WTC11 (cell line): ENCODE results near the gene CLTB. TPM values are rescaled to one million over a fixed set of nuclear protein-coding genes. Genes with fewer than 3 reads are reported as not detected.

Experiments used
- ATAC-seq: fragments of 200-7000 bp; cut with Tn5 transposase; 2 replicates; pipeline ENCODE4 v1.10.0; 2021; ENCODE audit warnings: mild to moderate bottlenecking, moderate library complexity
- CTCF ChIA-PET: fragments of 300-600 bp; sonication (Branson Sonifier 250); formaldehyde crosslinking; loops from one replicate; lab custom pipeline; 2021; ENCODE audit warnings: antibody characterized with exemption; lab: Charles Lee
- POLR2A ChIA-PET: fragments of 350-600 bp; sonication (Branson Sonifier 250); formaldehyde crosslinking; loops from one replicate; lab custom pipeline; 2021; ENCODE audit warnings: antibody characterized with exemption; lab: Charles Lee
- DNase-seq: peaks from one replicate; pipeline ENCODE4 v3.0.0; 2021; ENCODE audit warnings: low spot score
- H3K27ac Mint-ChIP-seq: 2 replicates; pipeline ENCODE4 v1.8.0; 2021; ENCODE audit warnings: mixed read lengths
- H3K27me3 Mint-ChIP-seq: 2 replicates; pipeline ENCODE4 v1.8.0; 2021; ENCODE audit warnings: low read depth, mild to moderate bottlenecking, moderate library complexity, mixed read lengths
- H3K36me3 Mint-ChIP-seq: 2 replicates; pipeline ENCODE4 v1.8.0; 2021; ENCODE audit warnings: mixed read lengths
- H3K4me1 Mint-ChIP-seq: 2 replicates; pipeline ENCODE4 v1.8.0; 2022; ENCODE audit warnings: mixed read lengths
- H3K4me3 Mint-ChIP-seq: 2 replicates; pipeline ENCODE4 v1.8.0; 2021; ENCODE audit warnings: mild to moderate bottlenecking, moderate library complexity, mixed read lengths
- H3K9me3 Mint-ChIP-seq: 2 replicates; pipeline ENCODE4 v1.8.0; 2021; ENCODE audit warnings: mixed read lengths
- CBFB ChIP-seq: sonication (generic); formaldehyde crosslinking; IDR thresholded peaks from 2 replicates; pipeline ENCODE4 v1.8.1; 2022; ENCODE audit warnings: mild to moderate bottlenecking, low read depth, missing genetic modification reagents
- GRHL2 ChIP-seq: fragments of 250-450 bp; sonication (Bioruptor Pico); IDR thresholded peaks from 2 replicates; pipeline ENCODE4 v1.8.0; 2022; ENCODE audit warnings: mild to moderate bottlenecking, moderate library complexity; ENCODE audit not compliant: insufficient replicate concordance, severe bottlenecking
- KAT7 ChIP-seq: sonication (generic); formaldehyde crosslinking; IDR thresholded peaks from 2 replicates; pipeline ENCODE4 v1.8.1; 2023; ENCODE audit warnings: missing genetic modification reagents, mild to moderate bottlenecking, borderline replicate concordance
- NFE2L1 ChIP-seq: sonication (generic); formaldehyde crosslinking; IDR thresholded peaks from 2 replicates; pipeline ENCODE4 v1.8.1; 2023; ENCODE audit warnings: missing genetic modification reagents
- NFYB ChIP-seq: sonication (generic); formaldehyde crosslinking; conservative IDR thresholded peaks from 2 replicates; pipeline ENCODE4 v1.8.0; 2022; ENCODE audit warnings: low read depth, missing genetic modification reagents
- RELA ChIP-seq: sonication (generic); formaldehyde crosslinking; IDR thresholded peaks from 2 replicates; pipeline ENCODE4 v1.8.1; 2022; ENCODE audit warnings: missing genetic modification reagents, mild to moderate bottlenecking, borderline replicate concordance
- RORB ChIP-seq: fragments of 250-450 bp; sonication (Bioruptor Pico); IDR thresholded peaks from 2 replicates; pipeline ENCODE4 v1.9.0; 2021; ENCODE audit warnings: mild to moderate bottlenecking
- TEAD1 ChIP-seq: sonication (generic); formaldehyde crosslinking; IDR thresholded peaks from 2 replicates; pipeline ENCODE4 v1.8.0; 2022; ENCODE audit warnings: mild to moderate bottlenecking, missing genetic modification reagents
- ZBTB21 ChIP-seq: sonication (generic); formaldehyde crosslinking; IDR thresholded peaks from 2 replicates; pipeline ENCODE4 v1.8.1; 2023; ENCODE audit warnings: mild to moderate bottlenecking, missing genetic modification reagents, borderline replicate concordance
- total RNA-seq: library from RNA; stranded (reverse); gene quantifications from 3 replicates; pipeline ENCODE4 v1.2.3, GENCODE V29; 2021
- TF ChIP-seq, protein P1 (sequence below): sonication (generic); formaldehyde crosslinking; IDR thresholded peaks from 2 replicates; pipeline ENCODE4 v1.8.0; 2022; ENCODE audit warnings: mild to moderate bottlenecking, missing genetic modification reagents
- TF ChIP-seq, protein P2 (sequence below): sonication (generic); formaldehyde crosslinking; IDR thresholded peaks from 2 replicates; pipeline ENCODE4 v1.8.1; 2023; ENCODE audit warnings: mild to moderate bottlenecking, missing genetic modification reagents
- TF ChIP-seq, protein P3 (sequence below): sonication (generic); formaldehyde crosslinking; conservative IDR thresholded peaks from 2 replicates; pipeline ENCODE4 v1.8.1; 2023; ENCODE audit warnings: mild to moderate bottlenecking, low read depth, missing genetic modification reagents, moderate library complexity
- TF ChIP-seq, protein P4 (sequence below): sonication (generic); formaldehyde crosslinking; IDR thresholded peaks from 2 replicates; pipeline ENCODE4 v1.8.0; 2022; ENCODE audit warnings: missing genetic modification reagents
- TF ChIP-seq, protein P5 (sequence below): fragments of 250-450 bp; sonication (Bioruptor Pico); IDR thresholded peaks from 2 replicates; pipeline ENCODE4 v1.8.0; 2021; ENCODE audit warnings: mild to moderate bottlenecking
- TF ChIP-seq, protein P6 (sequence below): fragments of 200-600 bp; IDR thresholded peaks from 2 replicates; pipeline ENCODE4 v1.8.0; 2022; ENCODE audit warnings: antibody characterized with exemption

The CLTB gene
- total RNA-seq, 1 experiment from 2014 or later: 33.8 TPM

DNA sequence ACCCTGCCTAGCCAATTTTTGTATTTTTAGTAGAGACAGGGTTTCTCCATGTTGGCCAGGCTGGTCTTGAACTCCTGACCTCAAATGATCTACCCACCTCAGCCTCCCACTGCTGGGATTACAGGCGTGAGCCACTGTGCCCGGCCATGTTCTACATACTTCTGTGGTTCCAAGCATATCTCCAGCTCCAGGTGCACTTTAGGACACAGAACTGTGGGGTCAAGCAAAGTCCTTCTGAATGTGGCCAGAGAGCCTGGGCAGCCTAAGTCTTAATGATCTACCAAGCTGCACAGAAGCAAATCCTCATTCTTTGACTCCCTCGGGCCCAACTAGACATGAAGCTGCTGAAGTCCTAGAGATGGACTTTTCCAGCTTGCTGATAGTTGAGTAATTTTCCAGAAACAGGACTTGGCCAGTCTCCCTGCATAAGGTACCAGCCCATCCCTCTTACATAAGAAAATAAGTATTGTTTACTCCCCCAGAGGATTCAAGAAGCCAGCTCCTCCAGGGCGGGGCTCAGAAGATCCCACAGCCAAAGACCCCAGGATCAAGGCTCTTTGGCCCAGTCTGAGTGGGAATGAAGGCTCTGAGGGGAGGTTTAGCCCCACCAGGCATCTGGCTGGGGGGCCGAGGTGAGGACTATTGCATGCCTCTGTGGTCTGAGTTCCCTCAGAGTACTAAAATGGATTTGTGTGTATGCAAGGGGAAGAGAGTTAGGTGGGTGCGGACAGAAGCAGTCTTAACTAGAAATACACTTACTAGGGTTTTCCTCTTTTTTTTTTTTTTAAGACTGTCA is 8.7 kb downstream of the CLTB start (continued):
- TF ChIP-seq RELA (CRISPR knock-in tag) (no peak), RORB (CRISPR knock-in tag) (no peak)

DNA sequence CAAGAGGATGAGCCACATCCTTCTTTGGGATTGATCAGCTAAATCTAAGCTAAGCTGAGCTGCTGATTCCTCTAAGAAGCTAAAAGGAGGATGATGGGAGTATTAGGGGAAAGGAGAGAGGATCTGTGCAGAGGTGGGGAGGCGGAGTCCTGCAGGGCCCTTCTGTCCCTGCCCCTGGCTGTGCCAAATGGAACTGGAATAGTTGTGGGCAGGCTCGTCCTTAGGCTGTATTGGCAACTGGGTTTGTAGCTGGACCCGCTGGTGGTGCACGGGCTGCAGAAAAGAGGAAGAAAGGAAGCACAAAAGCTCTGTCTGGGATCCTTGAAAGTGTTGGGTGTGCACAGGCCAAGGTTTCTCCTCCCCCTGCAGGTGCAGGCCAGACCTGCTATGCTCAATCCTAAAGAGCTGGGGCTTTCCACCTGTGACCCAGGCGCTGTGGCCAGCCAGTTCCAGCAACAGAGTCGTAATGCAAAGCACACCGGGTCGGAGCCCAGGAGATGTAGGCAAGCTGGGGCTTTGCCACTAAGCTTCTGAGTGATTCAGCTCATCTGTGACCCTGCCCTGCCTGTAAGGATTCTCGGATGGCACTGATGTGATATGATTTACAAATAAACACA is 9.8 kb downstream of the CLTB start:
- Mint-ChIP-seq H3K9me3 (no peaks in the 10 kb centered on the region), H3K27me3 (no peaks in the 10 kb centered on the region), H3K4me1 (peaks cover 3% of the 10 kb centered on the region), H3K4me3 (no peak overlapping the region), H3K27ac (no peak overlapping the region; the same call in 1 of the 2 replicates), H3K36me3 (no peaks in the 10 kb centered on the region)
- ChIA-PET CTCF (interaction anchor here (0.5 to 4.7 kb wide), 8 partner anchors 9 to 750 kb away, joined by 3 to 30 read pairs (median 10); partner anchors contain the start of genes CLTB and FAF2), POLR2A (no interaction called here)
- TF ChIP-seq, protein P1, sequence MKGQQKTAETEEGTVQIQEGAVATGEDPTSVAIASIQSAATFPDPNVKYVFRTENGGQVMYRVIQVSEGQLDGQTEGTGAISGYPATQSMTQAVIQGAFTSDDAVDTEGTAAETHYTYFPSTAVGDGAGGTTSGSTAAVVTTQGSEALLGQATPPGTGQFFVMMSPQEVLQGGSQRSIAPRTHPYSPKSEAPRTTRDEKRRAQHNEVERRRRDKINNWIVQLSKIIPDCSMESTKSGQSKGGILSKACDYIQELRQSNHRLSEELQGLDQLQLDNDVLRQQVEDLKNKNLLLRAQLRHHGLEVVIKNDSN (CRISPR knock-in tag): no peak
- no peak for TF ChIP-seq TEAD1 (CRISPR knock-in tag)
- no peak for TF ChIP-seq CBFB (CRISPR knock-in tag)
- TF ChIP-seq, protein P2, sequence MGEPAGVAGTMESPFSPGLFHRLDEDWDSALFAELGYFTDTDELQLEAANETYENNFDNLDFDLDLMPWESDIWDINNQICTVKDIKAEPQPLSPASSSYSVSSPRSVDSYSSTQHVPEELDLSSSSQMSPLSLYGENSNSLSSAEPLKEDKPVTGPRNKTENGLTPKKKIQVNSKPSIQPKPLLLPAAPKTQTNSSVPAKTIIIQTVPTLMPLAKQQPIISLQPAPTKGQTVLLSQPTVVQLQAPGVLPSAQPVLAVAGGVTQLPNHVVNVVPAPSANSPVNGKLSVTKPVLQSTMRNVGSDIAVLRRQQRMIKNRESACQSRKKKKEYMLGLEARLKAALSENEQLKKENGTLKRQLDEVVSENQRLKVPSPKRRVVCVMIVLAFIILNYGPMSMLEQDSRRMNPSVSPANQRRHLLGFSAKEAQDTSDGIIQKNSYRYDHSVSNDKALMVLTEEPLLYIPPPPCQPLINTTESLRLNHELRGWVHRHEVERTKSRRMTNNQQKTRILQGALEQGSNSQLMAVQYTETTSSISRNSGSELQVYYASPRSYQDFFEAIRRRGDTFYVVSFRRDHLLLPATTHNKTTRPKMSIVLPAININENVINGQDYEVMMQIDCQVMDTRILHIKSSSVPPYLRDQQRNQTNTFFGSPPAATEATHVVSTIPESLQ (CRISPR knock-in tag): no peak
- no peak for TF ChIP-seq KAT7 (CRISPR knock-in tag)
- TF ChIP-seq NFYB (CRISPR knock-in tag): no peak
- TF ChIP-seq, protein P3, sequence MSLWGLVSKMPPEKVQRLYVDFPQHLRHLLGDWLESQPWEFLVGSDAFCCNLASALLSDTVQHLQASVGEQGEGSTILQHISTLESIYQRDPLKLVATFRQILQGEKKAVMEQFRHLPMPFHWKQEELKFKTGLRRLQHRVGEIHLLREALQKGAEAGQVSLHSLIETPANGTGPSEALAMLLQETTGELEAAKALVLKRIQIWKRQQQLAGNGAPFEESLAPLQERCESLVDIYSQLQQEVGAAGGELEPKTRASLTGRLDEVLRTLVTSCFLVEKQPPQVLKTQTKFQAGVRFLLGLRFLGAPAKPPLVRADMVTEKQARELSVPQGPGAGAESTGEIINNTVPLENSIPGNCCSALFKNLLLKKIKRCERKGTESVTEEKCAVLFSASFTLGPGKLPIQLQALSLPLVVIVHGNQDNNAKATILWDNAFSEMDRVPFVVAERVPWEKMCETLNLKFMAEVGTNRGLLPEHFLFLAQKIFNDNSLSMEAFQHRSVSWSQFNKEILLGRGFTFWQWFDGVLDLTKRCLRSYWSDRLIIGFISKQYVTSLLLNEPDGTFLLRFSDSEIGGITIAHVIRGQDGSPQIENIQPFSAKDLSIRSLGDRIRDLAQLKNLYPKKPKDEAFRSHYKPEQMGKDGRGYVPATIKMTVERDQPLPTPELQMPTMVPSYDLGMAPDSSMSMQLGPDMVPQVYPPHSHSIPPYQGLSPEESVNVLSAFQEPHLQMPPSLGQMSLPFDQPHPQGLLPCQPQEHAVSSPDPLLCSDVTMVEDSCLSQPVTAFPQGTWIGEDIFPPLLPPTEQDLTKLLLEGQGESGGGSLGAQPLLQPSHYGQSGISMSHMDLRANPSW (CRISPR knock-in tag): no peak
- TF ChIP-seq, protein P4, sequence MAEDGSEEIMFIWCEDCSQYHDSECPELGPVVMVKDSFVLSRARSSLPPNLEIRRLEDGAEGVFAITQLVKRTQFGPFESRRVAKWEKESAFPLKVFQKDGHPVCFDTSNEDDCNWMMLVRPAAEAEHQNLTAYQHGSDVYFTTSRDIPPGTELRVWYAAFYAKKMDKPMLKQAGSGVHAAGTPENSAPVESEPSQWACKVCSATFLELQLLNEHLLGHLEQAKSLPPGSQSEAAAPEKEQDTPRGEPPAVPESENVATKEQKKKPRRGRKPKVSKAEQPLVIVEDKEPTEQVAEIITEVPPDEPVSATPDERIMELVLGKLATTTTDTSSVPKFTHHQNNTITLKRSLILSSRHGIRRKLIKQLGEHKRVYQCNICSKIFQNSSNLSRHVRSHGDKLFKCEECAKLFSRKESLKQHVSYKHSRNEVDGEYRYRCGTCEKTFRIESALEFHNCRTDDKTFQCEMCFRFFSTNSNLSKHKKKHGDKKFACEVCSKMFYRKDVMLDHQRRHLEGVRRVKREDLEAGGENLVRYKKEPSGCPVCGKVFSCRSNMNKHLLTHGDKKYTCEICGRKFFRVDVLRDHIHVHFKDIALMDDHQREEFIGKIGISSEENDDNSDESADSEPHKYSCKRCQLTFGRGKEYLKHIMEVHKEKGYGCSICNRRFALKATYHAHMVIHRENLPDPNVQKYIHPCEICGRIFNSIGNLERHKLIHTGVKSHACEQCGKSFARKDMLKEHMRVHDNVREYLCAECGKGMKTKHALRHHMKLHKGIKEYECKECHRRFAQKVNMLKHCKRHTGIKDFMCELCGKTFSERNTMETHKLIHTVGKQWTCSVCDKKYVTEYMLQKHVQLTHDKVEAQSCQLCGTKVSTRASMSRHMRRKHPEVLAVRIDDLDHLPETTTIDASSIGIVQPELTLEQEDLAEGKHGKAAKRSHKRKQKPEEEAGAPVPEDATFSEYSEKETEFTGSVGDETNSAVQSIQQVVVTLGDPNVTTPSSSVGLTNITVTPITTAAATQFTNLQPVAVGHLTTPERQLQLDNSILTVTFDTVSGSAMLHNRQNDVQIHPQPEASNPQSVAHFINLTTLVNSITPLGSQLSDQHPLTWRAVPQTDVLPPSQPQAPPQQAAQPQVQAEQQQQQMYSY (CRISPR knock-in tag): no peak
- TF ChIP-seq GRHL2 (CRISPR knock-in tag): no peak
- TF ChIP-seq ZBTB21: no peak
- TF ChIP-seq NFE2L1 (CRISPR knock-in tag): no peak
- TF ChIP-seq, protein P5, sequence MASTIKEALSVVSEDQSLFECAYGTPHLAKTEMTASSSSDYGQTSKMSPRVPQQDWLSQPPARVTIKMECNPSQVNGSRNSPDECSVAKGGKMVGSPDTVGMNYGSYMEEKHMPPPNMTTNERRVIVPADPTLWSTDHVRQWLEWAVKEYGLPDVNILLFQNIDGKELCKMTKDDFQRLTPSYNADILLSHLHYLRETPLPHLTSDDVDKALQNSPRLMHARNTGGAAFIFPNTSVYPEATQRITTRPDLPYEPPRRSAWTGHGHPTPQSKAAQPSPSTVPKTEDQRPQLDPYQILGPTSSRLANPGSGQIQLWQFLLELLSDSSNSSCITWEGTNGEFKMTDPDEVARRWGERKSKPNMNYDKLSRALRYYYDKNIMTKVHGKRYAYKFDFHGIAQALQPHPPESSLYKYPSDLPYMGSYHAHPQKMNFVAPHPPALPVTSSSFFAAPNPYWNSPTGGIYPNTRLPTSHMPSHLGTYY (CRISPR knock-in tag): no peak
- TF ChIP-seq, protein P6, sequence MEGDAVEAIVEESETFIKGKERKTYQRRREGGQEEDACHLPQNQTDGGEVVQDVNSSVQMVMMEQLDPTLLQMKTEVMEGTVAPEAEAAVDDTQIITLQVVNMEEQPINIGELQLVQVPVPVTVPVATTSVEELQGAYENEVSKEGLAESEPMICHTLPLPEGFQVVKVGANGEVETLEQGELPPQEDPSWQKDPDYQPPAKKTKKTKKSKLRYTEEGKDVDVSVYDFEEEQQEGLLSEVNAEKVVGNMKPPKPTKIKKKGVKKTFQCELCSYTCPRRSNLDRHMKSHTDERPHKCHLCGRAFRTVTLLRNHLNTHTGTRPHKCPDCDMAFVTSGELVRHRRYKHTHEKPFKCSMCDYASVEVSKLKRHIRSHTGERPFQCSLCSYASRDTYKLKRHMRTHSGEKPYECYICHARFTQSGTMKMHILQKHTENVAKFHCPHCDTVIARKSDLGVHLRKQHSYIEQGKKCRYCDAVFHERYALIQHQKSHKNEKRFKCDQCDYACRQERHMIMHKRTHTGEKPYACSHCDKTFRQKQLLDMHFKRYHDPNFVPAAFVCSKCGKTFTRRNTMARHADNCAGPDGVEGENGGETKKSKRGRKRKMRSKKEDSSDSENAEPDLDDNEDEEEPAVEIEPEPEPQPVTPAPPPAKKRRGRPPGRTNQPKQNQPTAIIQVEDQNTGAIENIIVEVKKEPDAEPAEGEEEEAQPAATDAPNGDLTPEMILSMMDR: no peak
- no peak for ATAC-seq
- DNase-seq: no peak
